GM12878 (cell line): ENCODE measurements around the gene MAN2B1.
A peak's percentile ranks its signal among the peaks of the same experiment; 100 is the strongest.

Source experiments
- ATF2 ChIP-seq: IDR thresholded peaks from 2 replicates; pipeline ENCODE4 v1.6.1; 2012; ENCODE audit warnings: low read length, inconsistent platforms
- ESRRA ChIP-seq: IDR thresholded peaks from 2 replicates; pipeline ENCODE4 v1.6.1; 2012; ENCODE audit warnings: mild to moderate bottlenecking, low read length, improper control_type of control experiment
- FOS ChIP-seq: IDR thresholded peaks from 3 replicates; pipeline ENCODE4 v1.6.1; 2011; ENCODE audit warnings: borderline replicate concordance; ENCODE audit not compliant: insufficient read length; ENCODE audit errors: extremely low read depth
- IRF3 ChIP-seq: fragments of 450-650 bp; IDR thresholded peaks from 2 replicates; pipeline ENCODE4 v1.6.1; 2014; ENCODE audit warnings: mild to moderate bottlenecking
- NFIC ChIP-seq: IDR thresholded peaks from 2 replicates; pipeline ENCODE4 v1.6.1; 2012; ENCODE audit warnings: low read depth, mild to moderate bottlenecking, inconsistent platforms, low read length, moderate library complexity
- POLR2A ChIP-seq: IDR thresholded peaks from 2 replicates; pipeline ENCODE4 v1.6.1; 2011; ENCODE audit warnings: low read depth, mild to moderate bottlenecking, low read length
- TF ChIP-seq, protein P1 (sequence below): IDR thresholded peaks from 2 replicates; pipeline ENCODE4 v1.6.1; 2011; ENCODE audit warnings: borderline replicate concordance, low read depth, mild to moderate bottlenecking, moderate library complexity, mixed read lengths, low read length; ENCODE audit not compliant: insufficient read depth; ENCODE audit errors: extremely low read length

DNA sequence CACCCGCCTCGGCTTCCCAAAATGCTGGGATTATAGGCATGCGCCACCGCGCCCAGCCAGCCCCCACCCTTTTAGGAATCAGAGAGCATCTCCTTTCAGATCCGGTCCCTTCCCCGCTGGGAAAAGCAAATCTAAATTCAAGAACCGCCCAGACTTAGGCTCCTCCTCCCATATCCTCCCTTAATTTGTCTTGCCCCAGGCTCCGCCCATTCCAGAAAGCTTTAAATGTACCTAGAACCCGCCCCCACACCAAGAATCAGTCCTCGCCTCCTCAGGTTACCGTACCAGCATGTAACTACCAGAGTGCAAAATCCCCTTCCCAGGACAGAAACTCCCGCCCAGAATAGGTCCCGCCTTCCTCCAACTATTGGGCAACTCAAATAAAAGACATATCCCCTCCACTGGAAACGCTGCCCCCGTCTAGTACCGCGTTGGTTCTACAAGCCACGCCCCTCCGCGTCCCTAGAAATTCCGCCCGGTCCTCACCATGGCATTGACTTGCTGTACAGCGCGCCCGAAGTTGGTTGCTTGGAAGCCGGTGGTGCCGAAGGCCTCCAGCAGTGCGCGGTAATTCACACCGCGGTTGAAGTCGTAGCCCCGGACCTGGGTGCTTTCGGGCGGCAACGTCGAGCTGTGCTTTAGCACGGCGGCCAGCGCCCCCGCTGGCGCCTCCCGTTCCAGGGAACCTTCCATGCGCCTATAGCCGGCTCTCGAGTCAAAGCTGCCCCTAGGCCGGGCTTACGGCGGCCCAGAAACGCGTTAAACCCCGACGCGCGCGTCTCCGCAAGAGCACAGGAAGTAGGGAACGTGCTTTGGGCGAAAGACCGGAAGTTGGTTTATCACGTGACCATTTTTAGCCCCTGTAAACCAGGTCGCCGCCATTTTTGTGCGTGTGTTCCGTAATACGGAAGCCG, 14.8 kb upstream of the MAN2B1 start, which contains the start of gene DHPS:
- TF ChIP-seq IRF3 (no peak), NFIC (0 out of 2 replicates have a peak, but pooled peaks have one; percentile 41), ATF2 (0 out of 2 replicates have a peak, but pooled peaks have one; percentile 25), FOS (peak; percentile 12), ESRRA (no peak), POLR2A (peak; percentile 98)
- TF ChIP-seq, protein P1, sequence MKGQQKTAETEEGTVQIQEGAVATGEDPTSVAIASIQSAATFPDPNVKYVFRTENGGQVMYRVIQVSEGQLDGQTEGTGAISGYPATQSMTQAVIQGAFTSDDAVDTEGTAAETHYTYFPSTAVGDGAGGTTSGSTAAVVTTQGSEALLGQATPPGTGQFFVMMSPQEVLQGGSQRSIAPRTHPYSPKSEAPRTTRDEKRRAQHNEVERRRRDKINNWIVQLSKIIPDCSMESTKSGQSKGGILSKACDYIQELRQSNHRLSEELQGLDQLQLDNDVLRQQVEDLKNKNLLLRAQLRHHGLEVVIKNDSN: peak; percentile 85
